Thyroid gland (tissue), 4 donors: ENCODE results near the gene KDM4B. TPM values are rescaled to one million over a fixed set of nuclear protein-coding genes. Genes with fewer than 3 reads are reported as not detected.

ENCODE experiments used
- DNase-seq, 2 donors: peaks; one replicate each; pipeline ENCODE4 v3.0.0-alpha.2; 2019
- H3K27ac ChIP-seq, 3 donors: fragments of 200-600 bp; sonication (generic); 1 replicate in 2 of 3; 2 replicates in 1 of 3; pipeline ENCODE4 v1.5.1; 2016 to 2019; ENCODE audit warnings: mild to moderate bottlenecking in 1 of 3, moderate library complexity in 1 of 3
- H3K27me3 ChIP-seq: fragments of 200-600 bp; sonication (generic); one replicate; pipeline ENCODE4 v1.5.1; 2019
- H3K36me3 ChIP-seq, 2 donors: fragments of 200-600 bp; sonication (generic); one replicate each; pipeline ENCODE4 v1.5.1; 2016 to 2019
- H3K4me1 ChIP-seq, 2 donors: fragments of 200-600 bp; sonication (generic); one replicate each; pipeline ENCODE4 v1.5.1; 2017 to 2019
- H3K4me3 ChIP-seq, 3 donors: fragments of 200-600 bp; sonication (generic); replicated peaks in 1 of 3; 1 replicate in 2 of 3; 2 replicates in 1 of 3; pipeline ENCODE4 v1.5.1; 2016; ENCODE audit warnings: mild to moderate bottlenecking in 1 of 3
- H3K9me3 ChIP-seq: fragments of 200-600 bp; sonication (generic); one replicate; pipeline ENCODE4 v1.5.1; 2017
- CTCF ChIP-seq, 6 experiments: fragments of 200-600 bp in 3 of 6; fragments of 450-650 bp in 3 of 6; sonication (generic) in 3 of 6; IDR thresholded peaks; one replicate each; pipeline ENCODE4 v1.5.1; 2016 to 2019; ENCODE audit warnings: antibody characterized with exemption in 6 of 6, mild to moderate bottlenecking in 2 of 6, inconsistent platforms in 1 of 6, moderate library complexity in 1 of 6
- POLR2A ChIP-seq, 2 donors: fragments of 450-650 bp; IDR thresholded peaks; one replicate each; pipeline ENCODE4 v1.6.1; 2017; ENCODE audit warnings: antibody characterized with exemption in 2 of 2, mild to moderate bottlenecking in 2 of 2, moderate library complexity in 1 of 2
- WGBS, 2 donors: methylation state at CpG; one replicate each; pipeline ENCODE4 v1.1.5; 2017; 5-methylcytosine and 5-hydroxymethylcytosine counted together
- intact Hi-C: fragments of 100-400 bp; cut with DNase I; formaldehyde crosslinking; loops from one replicate; pipeline ENCODE4 v1.15.1; 2023
- total RNA-seq, 4 donors: library from RNA; depleted of rRNA; stranded (reverse); fragments of >200 nt; gene quantifications; one replicate each; pipeline ENCODE4 v1.2.3, GENCODE V29; 2016

KDM4B gene
- total RNA-seq, 4 donors from 2014 or later = 44.3 to 87.2 (median 75.8) TPM

GRCh38 chr19:4984438-4984990 lies 15.6 kb downstream of the KDM4B start:
- intact Hi-C loops = loop anchor here (5.0 kb wide), 1 partner anchor 33 kb away; no protein-coding TSS in a partner anchor
- Histone ChIP-seq H3K27me3 (no peaks in the 10 kb centered on the region), H3K27ac (peak overlapping the region; percentile 89 to 97 (median 92))

DNA sequence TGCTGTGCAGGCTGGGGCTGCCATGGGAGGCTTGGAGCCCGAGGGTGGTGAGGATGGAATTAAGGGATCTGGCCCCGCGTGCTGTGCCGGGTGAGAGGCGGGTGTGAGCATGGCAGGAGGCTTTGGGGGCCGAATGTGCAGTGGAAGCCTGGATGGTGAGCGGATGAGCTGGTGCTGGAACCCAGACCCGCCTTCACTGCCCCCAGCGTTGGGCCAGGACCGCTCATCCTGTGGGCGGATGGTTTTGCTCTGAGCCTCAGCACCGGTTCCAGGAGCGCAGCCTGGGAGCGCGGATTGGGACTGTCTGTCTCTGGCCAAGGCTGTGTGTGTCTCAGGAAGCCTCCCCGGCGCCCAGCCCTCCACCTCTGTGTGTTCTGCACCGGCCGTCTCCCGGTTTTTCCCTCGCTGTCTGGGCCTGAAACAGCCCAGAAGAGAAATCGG lies 16.7 kb downstream of the KDM4B start:
- DNase-seq = peak; percentile 20 to 44
- WGBS, 2 donors = 82 to 84% methylated on average over 17 to 22 of the region's 22 CpGs
- intact Hi-C loops = no loop called here

More at GRCh38 chr19:4984438-4984990, 15.6 kb downstream of the KDM4B start:
- peak; percentile 92 to 95 for DNase-seq
- Histone ChIP-seq H3K4me1 (peaks cover 90 to 97% of the 10 kb centered on the region in 2 donors), H3K4me3 (no peak overlapping the region), H3K36me3 (no peaks in the 10 kb centered on the region), H3K9me3 (no peaks in the 10 kb centered on the region)
- TF ChIP-seq CTCF (IDR thresholded peaks at IDR 0.05) (no peak), POLR2A (IDR thresholded peaks at IDR 0.05) (peak in 1 of 2 donors; percentile 21)
- WGBS, 2 donors = 27 to 54% methylated on average over 12 to 16 of the region's 18 CpGs

DNA sequence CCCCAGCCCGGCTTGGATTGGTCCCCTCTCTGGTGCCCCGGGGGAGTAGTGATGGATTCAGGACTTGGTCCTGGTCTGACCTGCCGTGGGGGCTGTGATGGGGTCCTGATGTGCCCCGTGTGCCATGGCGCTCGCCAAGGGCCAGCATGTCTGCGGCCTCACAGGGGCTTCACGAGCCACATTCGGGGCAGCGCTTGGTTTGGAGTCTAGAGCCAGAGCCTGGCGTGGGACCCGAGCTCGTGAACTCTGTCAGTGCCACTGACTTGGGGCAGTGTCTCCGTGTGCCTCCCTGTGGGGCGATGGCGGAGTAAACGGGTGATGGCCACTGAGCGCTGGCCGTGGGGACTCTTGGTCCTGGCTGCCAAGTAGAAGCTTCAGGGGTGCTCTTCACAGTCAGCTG lies 17.1 kb downstream of the KDM4B start:
- TF ChIP-seq POLR2A (IDR thresholded peaks at IDR 0.05) = no peak
- H3K27me3 ChIP-seq = no peaks in the 10 kb centered on the region
- no peaks in the 10 kb centered on the region for H3K9me3 ChIP-seq
- no peaks in the 10 kb centered on the region for H3K36me3 ChIP-seq
- peak overlapping the region; percentile 89 to 97 (median 92) for H3K27ac ChIP-seq
- 91 to 92% methylated on average over 6 to 10 of the region's 19 CpGs for WGBS, 2 donors
- DNase-seq = peak; percentile 48 to 49
- no peak overlapping the region for H3K4me3 ChIP-seq
- intact Hi-C loops = no loop called here
- peaks cover 82 to 85% of the 10 kb centered on the region in 2 donors for H3K4me1 ChIP-seq

More for the DNA sequence above, 16.7 kb downstream of the KDM4B start:
- TF ChIP-seq POLR2A (IDR thresholded peaks at IDR 0.05) (no peak), CTCF (IDR thresholded peaks at IDR 0.05) (no peak)
- peaks cover 84 to 90% of the 10 kb centered on the region in 2 donors for H3K4me1 ChIP-seq
- no peaks in the 10 kb centered on the region for H3K9me3 ChIP-seq
- H3K36me3 ChIP-seq = no peaks in the 10 kb centered on the region
- peak overlapping the region; percentile 89 to 97 (median 92) for H3K27ac ChIP-seq
- H3K27me3 ChIP-seq = no peaks in the 10 kb centered on the region
- no peak overlapping the region for H3K4me3 ChIP-seq

- intact Hi-C loops = no loop called here
- H3K36me3 ChIP-seq = no peaks in the 10 kb centered on the region
- H3K27ac ChIP-seq = peak overlapping the region; percentile 89 to 97 (median 92)
- H3K4me3 ChIP-seq = no peak overlapping the region
- DNase-seq = peak; percentile 94 to 96
- WGBS, 2 donors = 38 to 56% methylated on average over 10 to 14 of the region's 19 CpGs
- TF ChIP-seq CTCF (IDR thresholded peaks at IDR 0.05) (no peak), POLR2A (IDR thresholded peaks at IDR 0.05) (peak in 1 of 2 donors; percentile 40)
- no peaks in the 10 kb centered on the region for H3K27me3 ChIP-seq
- peaks cover 78 to 81% of the 10 kb centered on the region in 2 donors for H3K4me1 ChIP-seq
- no peaks in the 10 kb centered on the region for H3K9me3 ChIP-seq
These were observed 17.6 kb downstream of the KDM4B start for GRCh38 chr19:4986471-4986891.

GRCh38 chr19:4987256-4987655 lies 18.3 kb downstream of the KDM4B start:
- Histone ChIP-seq H3K36me3 (no peaks in the 10 kb centered on the region), H3K27ac (peak overlapping the region; percentile 89 to 97 (median 92)), H3K4me1 (peaks cover 71 to 73% of the 10 kb centered on the region in 2 donors), H3K27me3 (no peaks in the 10 kb centered on the region), H3K9me3 (no peaks in the 10 kb centered on the region), H3K4me3 (no peak overlapping the region)
- TF ChIP-seq CTCF (IDR thresholded peaks at IDR 0.05) (no peak), POLR2A (IDR thresholded peaks at IDR 0.05) (no peak)
- 62 to 63% methylated on average over 11 of the region's 11 CpGs for WGBS, 2 donors
- DNase-seq = no peak
- intact Hi-C loops = no loop called here
